Parathyroid adenoma (tissue), 2 donors: ENCODE results near the gene RBMS3.

Experiments
- H2AFZ ChIP-seq: fragments of 300-600 bp; sonication (generic); one replicate; pipeline ENCODE4 v1.7.0; 2017; ENCODE audit warnings: antibody characterized with exemption, mild to moderate bottlenecking
- H3K27ac ChIP-seq: fragments of 300-600 bp; sonication (generic); one replicate; pipeline ENCODE4 v1.7.0; 2017
- H3K27me3 ChIP-seq: fragments of 300-600 bp; sonication (generic); one replicate; pipeline ENCODE4 v1.7.0; 2017; ENCODE audit warnings: low read length; ENCODE audit not compliant: control insufficient read depth, insufficient read depth
- H3K36me3 ChIP-seq: fragments of 300-600 bp; sonication (generic); one replicate; pipeline ENCODE4 v1.7.0; 2017; ENCODE audit warnings: low read length; ENCODE audit not compliant: control insufficient read depth, insufficient read depth
- H3K4me1 ChIP-seq: fragments of 300-600 bp; sonication (generic); one replicate; pipeline ENCODE4 v1.7.0; 2017; ENCODE audit warnings: control low read depth
- H3K4me2 ChIP-seq: fragments of 300-600 bp; sonication (generic); one replicate; pipeline ENCODE4 v1.7.0; 2017; ENCODE audit warnings: low read length
- H3K4me3 ChIP-seq: fragments of 300-600 bp; sonication (generic); one replicate; pipeline ENCODE4 v1.7.0; 2017; ENCODE audit warnings: low read depth, low read length
- H3K79me2 ChIP-seq: fragments of 300-600 bp; sonication (generic); one replicate; pipeline ENCODE4 v1.7.0; 2017; ENCODE audit warnings: control low read depth
- H3K9ac ChIP-seq: fragments of 300-600 bp; sonication (generic); one replicate; pipeline ENCODE4 v1.7.0; 2017; ENCODE audit warnings: mild to moderate bottlenecking
- H3K9me3 ChIP-seq: fragments of 300-600 bp; sonication (generic); one replicate; pipeline ENCODE4 v1.7.0; 2017; ENCODE audit warnings: low read length; ENCODE audit not compliant: control insufficient read depth
- TF ChIP-seq, protein P1 (sequence below): fragments of 300-600 bp; sonication (generic); IDR thresholded peaks from one replicate; pipeline ENCODE4 v1.7.0; 2017; ENCODE audit warnings: antibody characterized with exemption, mild to moderate bottlenecking
- donor health status: primary hyperparathyroidism.

Gene RBMS3

GRCh38 chr3:29587340-29587739, 306.5 kb downstream of the RBMS3 start:
- H3K27ac ChIP-seq = no peak overlapping the region
- H2AFZ ChIP-seq = no peak overlapping the region
- no peaks in the 10 kb centered on the region for H3K4me1 ChIP-seq
- no peaks in the 10 kb centered on the region for H3K27me3 ChIP-seq
- no peaks in the 10 kb centered on the region for H3K36me3 ChIP-seq
- H3K9me3 ChIP-seq = no peaks in the 10 kb centered on the region
- no peak overlapping the region for H3K9ac ChIP-seq
- TF ChIP-seq, protein P1, sequence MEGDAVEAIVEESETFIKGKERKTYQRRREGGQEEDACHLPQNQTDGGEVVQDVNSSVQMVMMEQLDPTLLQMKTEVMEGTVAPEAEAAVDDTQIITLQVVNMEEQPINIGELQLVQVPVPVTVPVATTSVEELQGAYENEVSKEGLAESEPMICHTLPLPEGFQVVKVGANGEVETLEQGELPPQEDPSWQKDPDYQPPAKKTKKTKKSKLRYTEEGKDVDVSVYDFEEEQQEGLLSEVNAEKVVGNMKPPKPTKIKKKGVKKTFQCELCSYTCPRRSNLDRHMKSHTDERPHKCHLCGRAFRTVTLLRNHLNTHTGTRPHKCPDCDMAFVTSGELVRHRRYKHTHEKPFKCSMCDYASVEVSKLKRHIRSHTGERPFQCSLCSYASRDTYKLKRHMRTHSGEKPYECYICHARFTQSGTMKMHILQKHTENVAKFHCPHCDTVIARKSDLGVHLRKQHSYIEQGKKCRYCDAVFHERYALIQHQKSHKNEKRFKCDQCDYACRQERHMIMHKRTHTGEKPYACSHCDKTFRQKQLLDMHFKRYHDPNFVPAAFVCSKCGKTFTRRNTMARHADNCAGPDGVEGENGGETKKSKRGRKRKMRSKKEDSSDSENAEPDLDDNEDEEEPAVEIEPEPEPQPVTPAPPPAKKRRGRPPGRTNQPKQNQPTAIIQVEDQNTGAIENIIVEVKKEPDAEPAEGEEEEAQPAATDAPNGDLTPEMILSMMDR = no peak
- no peaks in the 10 kb centered on the region for H3K79me2 ChIP-seq
- H3K4me3 ChIP-seq = no peak overlapping the region
- no peak overlapping the region for H3K4me2 ChIP-seq

DNA sequence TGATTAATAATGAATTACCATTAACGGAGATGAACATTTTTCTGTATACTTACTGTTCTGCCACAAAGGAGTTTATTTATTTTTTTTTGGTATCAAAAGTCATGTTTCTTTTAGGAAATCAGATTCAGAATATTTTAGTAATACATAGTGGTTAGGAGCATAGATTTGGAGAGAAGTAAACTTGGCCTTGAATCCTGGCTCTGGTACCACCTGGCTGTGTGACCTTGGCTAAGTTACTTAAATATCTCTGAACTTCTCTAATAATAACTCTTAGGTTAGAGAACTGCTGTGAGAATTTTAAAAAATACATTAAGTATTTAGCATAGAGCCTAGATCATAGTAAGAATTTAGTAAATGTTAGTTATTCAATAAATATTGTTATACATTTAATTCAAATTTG, 309.1 kb downstream of the RBMS3 start:
- Histone ChIP-seq H3K9me3 (no peaks in the 10 kb centered on the region), H2AFZ (no peak overlapping the region), H3K4me2 (no peak overlapping the region), H3K36me3 (no peaks in the 10 kb centered on the region), H3K27ac (no peak overlapping the region), H3K4me1 (no peaks in the 10 kb centered on the region), H3K9ac (no peak overlapping the region), H3K79me2 (no peaks in the 10 kb centered on the region), H3K4me3 (no peak overlapping the region), H3K27me3 (no peaks in the 10 kb centered on the region)
- TF ChIP-seq, protein P1 = no peak

DNA sequence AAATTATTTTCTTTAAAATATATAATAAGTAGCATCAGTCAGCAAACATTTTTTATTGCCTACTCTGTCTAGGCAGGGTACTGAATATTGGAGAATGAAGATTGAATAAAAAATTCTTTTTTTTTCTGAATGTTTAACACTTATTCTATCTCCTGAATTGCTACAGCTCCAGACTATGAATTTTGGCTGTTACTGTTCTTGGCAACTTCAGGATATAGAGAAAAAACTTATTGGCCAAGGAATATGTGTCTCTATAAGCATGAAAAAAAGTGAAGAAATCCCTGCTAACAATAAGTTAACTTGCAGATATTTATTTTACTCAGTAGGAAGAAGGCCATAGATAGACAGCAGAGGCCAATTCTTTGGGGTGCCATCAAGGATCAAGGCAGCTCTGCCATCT, 309.6 kb downstream of the RBMS3 start:
- no peak overlapping the region for H3K4me3 ChIP-seq
- H3K27me3 ChIP-seq = no peaks in the 10 kb centered on the region
- H3K9me3 ChIP-seq = no peaks in the 10 kb centered on the region
- H3K79me2 ChIP-seq = no peaks in the 10 kb centered on the region
- H3K36me3 ChIP-seq = no peaks in the 10 kb centered on the region
- no peaks in the 10 kb centered on the region for H3K4me1 ChIP-seq
- TF ChIP-seq, protein P1 = no peak
- H3K4me2 ChIP-seq = no peak overlapping the region
- H2AFZ ChIP-seq = no peak overlapping the region
- H3K9ac ChIP-seq = no peak overlapping the region
- H3K27ac ChIP-seq = no peak overlapping the region

DNA sequence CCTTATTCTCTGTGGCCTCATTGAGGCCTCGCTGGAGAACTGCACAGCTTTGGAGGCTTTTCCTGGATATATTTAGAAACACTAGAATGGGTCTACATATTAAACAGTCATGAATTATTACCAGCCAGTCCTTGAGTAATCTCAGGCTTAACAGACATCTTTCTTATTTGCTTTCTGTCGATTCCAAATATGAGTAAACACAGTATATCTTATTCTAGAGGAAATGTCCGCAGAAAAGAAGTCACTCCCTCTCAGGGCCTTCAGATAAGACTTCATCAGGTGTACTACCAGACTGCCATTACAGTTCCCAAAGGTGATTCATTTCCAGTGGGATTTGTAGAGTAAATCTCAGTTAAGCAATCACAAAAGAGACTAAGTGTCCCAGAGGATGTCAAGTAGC, 310.7 kb downstream of the RBMS3 start:
- Histone ChIP-seq H3K9me3 (no peaks in the 10 kb centered on the region), H3K4me2 (no peak overlapping the region), H3K27ac (no peak overlapping the region), H3K4me1 (no peaks in the 10 kb centered on the region), H2AFZ (no peak overlapping the region), H3K79me2 (no peaks in the 10 kb centered on the region), H3K4me3 (no peak overlapping the region), H3K9ac (no peak overlapping the region), H3K36me3 (no peaks in the 10 kb centered on the region), H3K27me3 (no peaks in the 10 kb centered on the region)
- TF ChIP-seq, protein P1 = no peak

- no peak overlapping the region for H3K27ac ChIP-seq
- H3K36me3 ChIP-seq = no peaks in the 10 kb centered on the region
- no peaks in the 10 kb centered on the region for H3K4me1 ChIP-seq
- H3K4me2 ChIP-seq = no peak overlapping the region
- H2AFZ ChIP-seq = no peak overlapping the region
- no peaks in the 10 kb centered on the region for H3K9me3 ChIP-seq
- no peaks in the 10 kb centered on the region for H3K27me3 ChIP-seq
- H3K79me2 ChIP-seq = no peaks in the 10 kb centered on the region
- TF ChIP-seq, protein P1 = no peak
- no peak overlapping the region for H3K9ac ChIP-seq
- H3K4me3 ChIP-seq = no peak overlapping the region
These were observed 312.9 kb downstream of the RBMS3 start for GRCh38 chr3:29593802-29594201.
